DND-41 (cell line): ENCODE results near the gene OPCML.

Experiments
- ATAC-seq: fragments of 200-7000 bp; cut with Tn5 transposase; 3 replicates; pipeline ENCODE4 v1.9.1; 2021; ENCODE audit warnings: low read depth; ENCODE audit not compliant: insufficient read depth
- DNase-seq: peaks from one replicate; pipeline ENCODE4 v3.0.0-alpha.2; 2020
- H2AFZ ChIP-seq: 2 replicates; pipeline ENCODE4 v1.6.0; 2012; ENCODE audit warnings: low read depth, low read length
- H3K27ac ChIP-seq: 2 replicates; pipeline ENCODE4 v1.5.1; 2012; ENCODE audit warnings: low read length, inconsistent platforms
- H3K27me3 ChIP-seq: fragments of 200-600 bp; sonication (generic); 2 replicates; pipeline ENCODE4 v1.6.0; 2012; ENCODE audit warnings: low read length, mild to moderate bottlenecking, inconsistent platforms; ENCODE audit not compliant: insufficient read depth, poor library complexity
- H3K36me3 ChIP-seq: 2 replicates; pipeline ENCODE4 v1.5.1; 2012; ENCODE audit warnings: low read length, inconsistent platforms; ENCODE audit not compliant: insufficient read depth
- H3K4me1 ChIP-seq: 2 replicates; pipeline ENCODE4 v1.5.1; 2012; ENCODE audit warnings: mild to moderate bottlenecking, low read length; ENCODE audit not compliant: insufficient read depth
- H3K4me2 ChIP-seq: 2 replicates; pipeline ENCODE4 v1.6.0; 2012; ENCODE audit warnings: mild to moderate bottlenecking, moderate library complexity, low read length, inconsistent platforms; ENCODE audit not compliant: insufficient read depth
- H3K4me3 ChIP-seq, 2 experiments: fragments of 200-600 bp in 1 of 2; shearing (Covaris generic) in 1 of 2; 2 replicates each; pipeline ENCODE4 v1.5.1; 2012 to 2016; ENCODE audit warnings: inconsistent platforms in 2 of 2, low read length in 2 of 2, mild to moderate bottlenecking in 2 of 2, low read depth in 1 of 2, moderate library complexity in 1 of 2
- H3K79me2 ChIP-seq: 2 replicates; pipeline ENCODE4 v1.6.0; 2012; ENCODE audit warnings: low read length, inconsistent platforms; ENCODE audit not compliant: insufficient read depth
- H3K9ac ChIP-seq: 2 replicates; pipeline ENCODE4 v1.6.0; 2012; ENCODE audit warnings: low read depth, mild to moderate bottlenecking, inconsistent platforms, low read length, moderate library complexity
- H3K9me3 ChIP-seq: 2 replicates; pipeline ENCODE4 v1.5.1; 2012; ENCODE audit warnings: low read length, moderate library complexity, mild to moderate bottlenecking, inconsistent platforms; ENCODE audit not compliant: insufficient read depth, severe bottlenecking
- H4K20me1 ChIP-seq: 2 replicates; pipeline ENCODE4 v1.6.0; 2012; ENCODE audit warnings: low read length; ENCODE audit not compliant: insufficient read depth
- EZH2 ChIP-seq: IDR thresholded peaks from 3 replicates; pipeline ENCODE4 v1.6.1; 2012; ENCODE audit warnings: borderline replicate concordance, low read depth, mild to moderate bottlenecking, moderate library complexity, low read length, inconsistent platforms; ENCODE audit not compliant: severe bottlenecking
- TF ChIP-seq, protein P1 (sequence below): IDR thresholded peaks from 2 replicates; pipeline ENCODE4 v1.5.1; 2012; ENCODE audit warnings: borderline replicate concordance, low read length, moderate library complexity, mild to moderate bottlenecking; ENCODE audit not compliant: poor library complexity, severe bottlenecking; ENCODE audit errors: extremely low read depth

OPCML gene

DNA sequence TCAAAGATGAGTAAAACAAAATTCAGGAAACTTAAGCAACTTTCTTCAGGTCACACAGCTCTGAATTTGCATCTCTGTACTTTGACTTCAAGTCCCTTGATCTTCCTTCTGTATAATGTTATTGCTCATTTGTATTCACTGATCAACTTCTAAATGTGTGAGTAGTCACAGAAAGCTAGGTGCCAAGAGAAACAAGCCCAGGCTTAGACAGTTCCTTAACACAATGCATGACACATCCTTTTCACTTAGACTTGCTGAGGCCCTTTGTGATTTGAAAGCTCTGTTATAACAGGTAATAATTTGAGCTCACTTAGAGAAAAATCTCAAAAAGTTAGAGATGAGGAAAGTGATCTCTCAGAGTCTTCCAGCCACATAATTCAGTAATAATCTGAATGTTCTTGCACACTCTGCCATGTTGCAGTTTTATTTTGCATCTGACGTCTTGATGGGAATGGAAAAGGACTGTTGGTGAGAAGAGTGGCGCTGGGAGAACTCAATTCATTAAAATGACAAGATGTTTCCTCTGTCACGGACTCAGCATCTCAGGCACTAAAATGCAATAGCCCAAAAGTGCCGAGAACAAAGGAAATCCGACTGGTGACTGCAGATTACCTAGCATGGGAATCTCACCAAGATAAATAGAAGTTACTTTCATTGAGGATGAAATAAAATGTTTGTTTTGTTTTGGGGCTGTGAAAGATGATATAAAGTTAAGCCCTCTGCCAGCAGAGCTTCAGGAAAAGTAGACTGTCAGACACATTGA is 665.3 kb downstream of the OPCML start:
- H3K27ac ChIP-seq = no peak overlapping the region
- DNase-seq (no peak), ATAC-seq (no peak)
- H3K4me1 ChIP-seq = no peaks in the 10 kb centered on the region
- H3K27me3 ChIP-seq = no peaks in the 10 kb centered on the region
- no peaks in the 10 kb centered on the region for H3K79me2 ChIP-seq
- H3K4me3 ChIP-seq = no peak overlapping the region
- no peak overlapping the region for H3K4me2 ChIP-seq
- H3K9ac ChIP-seq = no peak overlapping the region
- H3K9me3 ChIP-seq = no peaks in the 10 kb centered on the region
- TF ChIP-seq, protein P1, sequence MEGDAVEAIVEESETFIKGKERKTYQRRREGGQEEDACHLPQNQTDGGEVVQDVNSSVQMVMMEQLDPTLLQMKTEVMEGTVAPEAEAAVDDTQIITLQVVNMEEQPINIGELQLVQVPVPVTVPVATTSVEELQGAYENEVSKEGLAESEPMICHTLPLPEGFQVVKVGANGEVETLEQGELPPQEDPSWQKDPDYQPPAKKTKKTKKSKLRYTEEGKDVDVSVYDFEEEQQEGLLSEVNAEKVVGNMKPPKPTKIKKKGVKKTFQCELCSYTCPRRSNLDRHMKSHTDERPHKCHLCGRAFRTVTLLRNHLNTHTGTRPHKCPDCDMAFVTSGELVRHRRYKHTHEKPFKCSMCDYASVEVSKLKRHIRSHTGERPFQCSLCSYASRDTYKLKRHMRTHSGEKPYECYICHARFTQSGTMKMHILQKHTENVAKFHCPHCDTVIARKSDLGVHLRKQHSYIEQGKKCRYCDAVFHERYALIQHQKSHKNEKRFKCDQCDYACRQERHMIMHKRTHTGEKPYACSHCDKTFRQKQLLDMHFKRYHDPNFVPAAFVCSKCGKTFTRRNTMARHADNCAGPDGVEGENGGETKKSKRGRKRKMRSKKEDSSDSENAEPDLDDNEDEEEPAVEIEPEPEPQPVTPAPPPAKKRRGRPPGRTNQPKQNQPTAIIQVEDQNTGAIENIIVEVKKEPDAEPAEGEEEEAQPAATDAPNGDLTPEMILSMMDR = no peak
- no peak for TF ChIP-seq EZH2
- no peaks in the 10 kb centered on the region for H4K20me1 ChIP-seq
- no peaks in the 10 kb centered on the region for H3K36me3 ChIP-seq
- no peak overlapping the region for H2AFZ ChIP-seq

DNA sequence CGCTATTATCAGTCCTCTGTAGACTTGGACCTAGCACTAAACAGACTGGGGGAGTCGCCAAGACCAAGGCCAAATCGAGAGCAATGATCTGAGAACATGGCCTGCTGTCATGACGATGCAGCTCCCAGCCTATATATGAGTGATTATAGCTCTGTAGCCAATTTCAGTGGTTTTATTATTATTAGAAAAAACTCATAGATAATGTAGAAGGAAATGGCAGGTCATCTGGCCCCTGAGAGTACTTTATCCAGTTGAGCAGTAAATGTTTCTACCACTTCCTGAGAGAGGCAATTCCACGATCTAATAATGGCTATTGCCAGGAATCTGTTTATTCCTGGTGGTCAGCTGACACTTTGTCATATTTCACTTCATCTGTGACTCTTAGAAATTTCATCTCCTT is 666.7 kb downstream of the OPCML start:
- no peak for ATAC-seq
- Histone ChIP-seq H3K36me3 (no peaks in the 10 kb centered on the region), H3K9ac (no peak overlapping the region), H3K4me3 (no peak overlapping the region), H3K9me3 (no peaks in the 10 kb centered on the region), H3K4me1 (no peaks in the 10 kb centered on the region), H3K4me2 (no peak overlapping the region), H3K79me2 (no peaks in the 10 kb centered on the region), H3K27ac (no peak overlapping the region), H3K27me3 (no peaks in the 10 kb centered on the region), H2AFZ (no peak overlapping the region), H4K20me1 (no peaks in the 10 kb centered on the region)
- DNase-seq = no peak
- TF ChIP-seq EZH2 = no peak
- TF ChIP-seq, protein P1 = no peak

- TF ChIP-seq, protein P1 = no peak
- TF ChIP-seq EZH2 = no peak
- no peaks in the 10 kb centered on the region for H3K9me3 ChIP-seq
- H3K79me2 ChIP-seq = no peaks in the 10 kb centered on the region
- no peaks in the 10 kb centered on the region for H3K36me3 ChIP-seq
- no peaks in the 10 kb centered on the region for H4K20me1 ChIP-seq
- no peaks in the 10 kb centered on the region for H3K27me3 ChIP-seq
- ATAC-seq (no peak), DNase-seq (no peak)
- H3K9ac ChIP-seq = no peak overlapping the region
- H3K4me3 ChIP-seq = no peak overlapping the region
- no peak overlapping the region for H2AFZ ChIP-seq
- H3K27ac ChIP-seq = no peak overlapping the region
- H3K4me2 ChIP-seq = no peak overlapping the region
- no peaks in the 10 kb centered on the region for H3K4me1 ChIP-seq
Measured at GRCh38 chr11:132864811-132865576, 667.3 kb downstream of the OPCML start.
